Smooth muscle cell (in vitro differentiated cells): ENCODE results near the gene HMGB4. TPM values are rescaled to one million over a fixed set of nuclear protein-coding genes. Genes with fewer than 3 reads are reported as not detected.

ENCODE experiments used
- DNase-seq: peaks from one replicate; lab custom pipeline; 2025; ENCODE audit not compliant: unreplicated experiment; lab: John Stamatoyannopoulos, UW
- H2AFZ ChIP-seq: fragments of 200-600 bp; sonication (generic); 2 replicates; pipeline ENCODE4 v1.6.0; 2016; ENCODE audit warnings: antibody characterized with exemption, low read depth, mild to moderate bottlenecking
- H3F3A ChIP-seq: fragments of 200-600 bp; sonication (generic); 2 replicates; pipeline ENCODE4 v1.6.0; 2017; ENCODE audit warnings: antibody characterized with exemption, low read depth
- H3K27ac ChIP-seq: fragments of 200-600 bp; sonication (generic); 2 replicates; pipeline ENCODE4 v1.5.1; 2016; ENCODE audit warnings: low read depth, mild to moderate bottlenecking
- H3K27me3 ChIP-seq: fragments of 200-600 bp; sonication (generic); 2 replicates; pipeline ENCODE4 v1.6.1; 2016; ENCODE audit warnings: low read depth, mild to moderate bottlenecking
- H3K36me3 ChIP-seq: fragments of 200-600 bp; sonication (generic); 2 replicates; pipeline ENCODE4 v1.5.1; 2016; ENCODE audit warnings: low read depth
- H3K4me1 ChIP-seq: fragments of 200-600 bp; sonication (generic); 2 replicates; pipeline ENCODE4 v1.5.1; 2016; ENCODE audit warnings: low read depth
- H3K4me2 ChIP-seq: fragments of 200-600 bp; sonication (generic); 2 replicates; pipeline ENCODE4 v1.6.0; 2016; ENCODE audit warnings: mild to moderate bottlenecking
- H3K4me3 ChIP-seq: fragments of 200-600 bp; sonication (generic); 2 replicates; pipeline ENCODE4 v1.5.1; 2016; ENCODE audit warnings: mild to moderate bottlenecking
- H3K79me2 ChIP-seq: fragments of 200-600 bp; sonication (generic); 2 replicates; pipeline ENCODE4 v1.6.0; 2016; ENCODE audit warnings: low read depth, mild to moderate bottlenecking
- H3K9ac ChIP-seq: fragments of 200-600 bp; sonication (generic); 2 replicates; pipeline ENCODE4 v1.6.0; 2016; ENCODE audit warnings: low read depth
- H3K9me3 ChIP-seq: fragments of 200-600 bp; sonication (generic); replicated peaks from 2 replicates; pipeline ENCODE4 v1.5.1; 2016; ENCODE audit warnings: low read depth
- H4K20me1 ChIP-seq: fragments of 200-600 bp; sonication (generic); 2 replicates; pipeline ENCODE4 v1.6.0; 2016; ENCODE audit warnings: low read depth
- CTCF ChIP-seq: fragments of 200-600 bp; sonication (generic); IDR thresholded peaks from 2 replicates; pipeline ENCODE4 v1.5.1; 2017; ENCODE audit warnings: borderline replicate concordance, mild to moderate bottlenecking, antibody characterized with exemption; ENCODE audit not compliant: insufficient read depth, poor library complexity, severe bottlenecking
- WGBS: methylation state at CpG from one replicate; pipeline ENCODE4 v1.1.7; 2016; ENCODE audit warnings: low lambda C conversion rate; 5-methylcytosine and 5-hydroxymethylcytosine counted together
- polyA plus RNA-seq: library from polyadenylated mRNA; unstranded; fragments of >200 nt; fragmentation: Nextera tagmentation; extraction: Ambion mirVana; gene quantifications from 2 replicates; pipeline ENCODE4 v1.2.1, GENCODE V29; 2016
- total RNA-seq: library from RNA; depleted of rRNA; stranded (reverse); fragments of >200 nt; gene quantifications from 2 replicates; pipeline ENCODE4 v1.2.3, GENCODE V29; 2014

Gene HMGB4
- total and polyA plus RNA-seq, 2 experiments from 2014 or later = not detected

- H3K36me3 ChIP-seq = no peaks in the 10 kb centered on the region
- no peaks in the 10 kb centered on the region for H3F3A ChIP-seq
- H3K79me2 ChIP-seq = no peaks in the 10 kb centered on the region
- H2AFZ ChIP-seq = no peak overlapping the region
- no peak overlapping the region for H3K9ac ChIP-seq
- H3K4me2 ChIP-seq = no peak overlapping the region
- no peak for TF ChIP-seq CTCF
- WGBS = 86% methylated on average over 2 of the region's 2 CpGs
- H4K20me1 ChIP-seq = no peaks in the 10 kb centered on the region
- no peaks in the 10 kb centered on the region for H3K27me3 ChIP-seq
- H3K9me3 ChIP-seq = no peaks in the 10 kb centered on the region
- H3K27ac ChIP-seq = no peak overlapping the region
- DNase-seq = no peak
- H3K4me1 ChIP-seq = no peaks in the 10 kb centered on the region
- no peak overlapping the region for H3K4me3 ChIP-seq
Measured at GRCh38 chr1:33872683-33873082, 8.8 kb downstream of the HMGB4 start.

- H3K9ac ChIP-seq = no peak overlapping the region
- H3K36me3 ChIP-seq = no peaks in the 10 kb centered on the region
- H3K27ac ChIP-seq = no peak overlapping the region
- no peak overlapping the region for H2AFZ ChIP-seq
- no peak for TF ChIP-seq CTCF
- no peak overlapping the region for H3K4me2 ChIP-seq
- H3K9me3 ChIP-seq = no peaks in the 10 kb centered on the region
- H4K20me1 ChIP-seq = no peaks in the 10 kb centered on the region
- H3K79me2 ChIP-seq = no peaks in the 10 kb centered on the region
- no peaks in the 10 kb centered on the region for H3K27me3 ChIP-seq
- no peaks in the 10 kb centered on the region for H3K4me1 ChIP-seq
- DNase-seq = no peak
- 84% methylated on average over 7 of the region's 7 CpGs for WGBS
- H3F3A ChIP-seq = no peaks in the 10 kb centered on the region
- no peak overlapping the region for H3K4me3 ChIP-seq
Measured at GRCh38 chr1:33874636-33875035, 10.8 kb downstream of the HMGB4 start.

GRCh38 chr1:33875862-33876261, 12.0 kb downstream of the HMGB4 start:
- H3K9me3 ChIP-seq = no peaks in the 10 kb centered on the region
- H3K4me1 ChIP-seq = no peaks in the 10 kb centered on the region
- no peak overlapping the region for H3K4me2 ChIP-seq
- H3K36me3 ChIP-seq = no peaks in the 10 kb centered on the region
- WGBS = 78% methylated on average over 3 of the region's 3 CpGs
- peak; percentile 17 for TF ChIP-seq CTCF
- H4K20me1 ChIP-seq = no peaks in the 10 kb centered on the region
- no peak overlapping the region for H3K4me3 ChIP-seq
- no peaks in the 10 kb centered on the region for H3K79me2 ChIP-seq
- no peak for DNase-seq
- H3K27ac ChIP-seq = no peak overlapping the region
- no peaks in the 10 kb centered on the region for H3F3A ChIP-seq
- H3K27me3 ChIP-seq = no peaks in the 10 kb centered on the region
- no peak overlapping the region for H2AFZ ChIP-seq
- H3K9ac ChIP-seq = no peak overlapping the region

GRCh38 chr1:33876970-33877650, 13.2 kb downstream of the HMGB4 start:
- Histone ChIP-seq H3K4me2 (no peak overlapping the region), H3K4me1 (no peaks in the 10 kb centered on the region), H4K20me1 (no peaks in the 10 kb centered on the region), H3K4me3 (no peak overlapping the region), H3K27me3 (peaks cover 4% of the 10 kb centered on the region), H2AFZ (no peak overlapping the region), H3K9ac (no peak overlapping the region), H3K27ac (no peak overlapping the region), H3F3A (no peaks in the 10 kb centered on the region), H3K36me3 (no peaks in the 10 kb centered on the region), H3K9me3 (no peaks in the 10 kb centered on the region), H3K79me2 (no peaks in the 10 kb centered on the region)
- no peak for TF ChIP-seq CTCF
- 73% methylated on average over 5 of the region's 5 CpGs for WGBS
- DNase-seq = no peak
